ENCODE results near the gene HADHA. TPM values are rescaled to one million over a fixed set of nuclear protein-coding genes. Genes with fewer than 3 reads are reported as not detected.

The HADHA gene
- polyA plus RNA-seq, 1 donor (not counting 4 experiments of a cell fraction or from before 2014, with no cell fraction given): 150 TPM

GRCh38 chr2:26178746-26179436 lies 65.5 kb downstream of the HADHA start:
- no peak overlapping the region for H3K9ac ChIP-seq (ENCODE audit: control insufficient read depth, extremely low read depth, insufficient read depth, low read length)
- FAIRE-seq: no peak
- no peak for DNase-seq (ENCODE audit: low read depth, low spot score)
- no peak overlapping the region for H3K27ac ChIP-seq (ENCODE audit: control insufficient read depth, insufficient read depth, low read length)
- dilution Hi-C loops (cut with MboI; ENCODE audit: extremely low pct_ligation_motif_present, low sequenced_read_pairs): no loop called here
- no peaks in the 10 kb centered on the region for H3K9me1 ChIP-seq (ENCODE audit: control insufficient read depth, extremely low read depth, insufficient read depth, low read length)
- no peaks in the 10 kb centered on the region for H3K9me3 ChIP-seq (ENCODE audit: control insufficient read depth, low read depth, low read length)
- no peaks in the 10 kb centered on the region for H4K20me1 ChIP-seq (ENCODE audit: control insufficient read depth, extremely low read depth, insufficient read depth, low read length)
- H3K27me3 ChIP-seq (ENCODE audit: control insufficient read depth, extremely low read depth, insufficient read depth, low read length): peaks cover 11% of the 10 kb centered on the region
- H3K79me2 ChIP-seq (ENCODE audit: control insufficient read depth, insufficient read depth, low read length): no peaks in the 10 kb centered on the region
- H3K4me2 ChIP-seq (ENCODE audit: control insufficient read depth, extremely low read depth, insufficient read depth, low read depth, low read length): peak overlapping the region; percentile 31
- no peaks in the 10 kb centered on the region for H3K36me3 ChIP-seq (ENCODE audit: control insufficient read depth in 2 of 2, extremely low read depth in 1 of 2, insufficient read depth in 2 of 2, low read length in 2 of 2)
- no peak for TF ChIP-seq CTCF (optimal IDR thresholded peaks at IDR 0.05 in 1 of 3, IDR thresholded peaks at IDR 0.05 in 1 of 3, conservative IDR thresholded peaks at IDR 0.05 in 1 of 3; ENCODE audit: extremely low read depth in 1 of 3, insufficient read depth in 2 of 3, low read length in 3 of 3)
- TF ChIP-seq EZH2 (IDR thresholded peaks at IDR 0.05; ENCODE audit: low read length): no peak
- no peaks in the 10 kb centered on the region for H3K4me1 ChIP-seq (ENCODE audit: control insufficient read depth, extremely low read depth, insufficient read depth, low read length)
- peak overlapping the region in 1 of 3 experiments; percentile 8 for H3K4me3 ChIP-seq (ENCODE audit: control insufficient read depth in 2 of 3, extremely low read depth in 1 of 3, insufficient read depth in 2 of 3, low read depth in 1 of 3, low read length in 3 of 3)
- no peak overlapping the region for H2AFZ ChIP-seq (ENCODE audit: control insufficient read depth, low read length)

- Histone ChIP-seq H3K27me3 (ENCODE audit: control insufficient read depth, extremely low read depth, insufficient read depth, low read length) (peaks cover 16% of the 10 kb centered on the region), H4K20me1 (ENCODE audit: control insufficient read depth, extremely low read depth, insufficient read depth, low read length) (no peaks in the 10 kb centered on the region), H3K4me1 (ENCODE audit: control insufficient read depth, extremely low read depth, insufficient read depth, low read length) (no peaks in the 10 kb centered on the region), H3K36me3 (ENCODE audit: control insufficient read depth in 2 of 2, extremely low read depth in 1 of 2, insufficient read depth in 2 of 2, low read length in 2 of 2) (no peaks in the 10 kb centered on the region), H3K9me1 (ENCODE audit: control insufficient read depth, extremely low read depth, insufficient read depth, low read length) (no peaks in the 10 kb centered on the region), H3K9me3 (ENCODE audit: control insufficient read depth, low read depth, low read length) (no peaks in the 10 kb centered on the region), H2AFZ (ENCODE audit: control insufficient read depth, low read length) (no peak overlapping the region), H3K4me3 (ENCODE audit: control insufficient read depth in 2 of 3, extremely low read depth in 1 of 3, insufficient read depth in 2 of 3, low read depth in 1 of 3, low read length in 3 of 3) (no peak overlapping the region), H3K27ac (ENCODE audit: control insufficient read depth, insufficient read depth, low read length) (no peak overlapping the region), H3K79me2 (ENCODE audit: control insufficient read depth, insufficient read depth, low read length) (no peaks in the 10 kb centered on the region), H3K4me2 (ENCODE audit: control insufficient read depth, extremely low read depth, insufficient read depth, low read depth, low read length) (no peak overlapping the region), H3K9ac (ENCODE audit: control insufficient read depth, extremely low read depth, insufficient read depth, low read length) (no peak overlapping the region)
- no peak for FAIRE-seq
- DNase-seq (ENCODE audit: low read depth, low spot score): no peak
- dilution Hi-C loops (cut with MboI; ENCODE audit: extremely low pct_ligation_motif_present, low sequenced_read_pairs): no loop called here
- TF ChIP-seq CTCF (optimal IDR thresholded peaks at IDR 0.05 in 1 of 3, IDR thresholded peaks at IDR 0.05 in 1 of 3, conservative IDR thresholded peaks at IDR 0.05 in 1 of 3; ENCODE audit: extremely low read depth in 1 of 3, insufficient read depth in 2 of 3, low read length in 3 of 3): no peak
- TF ChIP-seq EZH2 (IDR thresholded peaks at IDR 0.05; ENCODE audit: low read length): no peak
Measured at GRCh38 chr2:26178246-26178645, 66.2 kb downstream of the HADHA start.

All from keratinocyte (primary cell).